NCI-H2107 treated with DMSO at 0.1 percent for 48 hours (cell line): ENCODE data around the gene MAP3K12.
A peak's percentile ranks its signal among the peaks of the same experiment; 100 is the strongest.
"Not testable (repeated sequence)": the region's sequence is repeated elsewhere in the genome, so short reads cannot be mapped to it uniquely, and the experiment has no call there.

ENCODE experiments used
- DNase-seq: peaks from one replicate; lab custom pipeline; 2025; ENCODE audit not compliant: unreplicated experiment; lab: John Stamatoyannopoulos, UW

MAP3K12 gene

GRCh38 chr12:53444593-53445325 is 54.5 kb downstream of the MAP3K12 start:
- DNase-seq: not testable (repeated sequence)

DNA sequence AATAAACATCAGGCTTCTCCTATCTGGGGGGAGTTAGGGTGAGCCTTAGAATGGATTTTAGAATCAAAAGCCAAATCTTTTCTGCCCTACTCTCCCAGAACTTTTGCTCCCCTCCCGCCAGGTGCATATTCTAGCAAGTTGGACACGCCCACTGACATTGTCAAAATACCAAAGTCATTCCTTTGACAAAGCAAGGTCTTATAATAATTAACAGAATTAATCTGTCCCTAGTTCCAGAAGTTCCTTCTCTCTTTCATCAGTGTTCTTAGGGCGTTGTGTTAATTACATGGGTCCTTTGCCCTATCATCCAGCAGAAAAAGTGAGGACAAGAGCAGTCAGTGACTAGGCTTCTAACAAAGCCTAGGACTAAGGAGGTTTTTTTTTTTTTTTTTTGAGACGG is 55.3 kb downstream of the MAP3K12 start:
- no peak for DNase-seq

DNA sequence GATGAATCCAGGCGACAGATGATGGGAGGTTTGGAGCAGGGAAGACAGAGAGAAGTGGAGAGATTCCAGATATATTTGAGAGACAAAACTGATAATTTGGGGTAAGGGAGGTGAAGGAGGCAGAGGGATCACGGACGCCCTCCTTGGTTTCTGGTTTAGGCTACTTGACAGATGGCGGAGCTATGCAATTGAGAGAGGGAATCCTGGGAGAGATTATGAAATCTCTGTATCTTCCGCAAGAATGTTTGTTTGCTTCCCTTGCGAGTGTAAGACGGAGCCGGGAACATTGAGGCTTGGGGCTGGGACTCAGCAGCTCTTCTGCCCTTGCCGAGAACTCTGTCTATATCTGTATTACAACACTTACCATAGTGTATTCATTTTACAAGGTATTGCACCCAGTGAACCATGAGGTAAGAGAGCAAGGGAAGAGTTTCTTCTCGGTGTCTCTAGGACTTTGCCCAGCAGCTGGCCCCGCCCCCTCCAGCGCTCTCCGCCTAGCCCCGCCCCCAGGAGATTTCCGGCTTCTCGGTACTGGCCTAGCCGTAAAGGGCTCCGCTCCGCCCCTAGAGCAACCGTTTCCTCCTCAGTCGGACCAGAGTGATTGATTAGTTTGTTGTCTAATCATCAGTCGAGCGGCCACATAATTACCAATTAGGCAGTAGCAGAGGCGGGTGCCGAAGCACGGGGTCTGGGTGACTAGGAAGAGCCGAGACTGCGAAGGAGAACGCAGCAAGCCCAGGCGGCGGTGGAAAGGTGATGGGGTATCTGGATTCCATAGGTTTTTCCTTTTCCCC is 58.0 kb downstream of the MAP3K12 start, which contains the start of gene PRR13:
Gene PRR13, plus strand, starts transcription at position 695 of the 794 bp plus-strand sequence. CDS start 981 bp downstream, outside the sequence.
- peak; percentile 99 for DNase-seq

DNA sequence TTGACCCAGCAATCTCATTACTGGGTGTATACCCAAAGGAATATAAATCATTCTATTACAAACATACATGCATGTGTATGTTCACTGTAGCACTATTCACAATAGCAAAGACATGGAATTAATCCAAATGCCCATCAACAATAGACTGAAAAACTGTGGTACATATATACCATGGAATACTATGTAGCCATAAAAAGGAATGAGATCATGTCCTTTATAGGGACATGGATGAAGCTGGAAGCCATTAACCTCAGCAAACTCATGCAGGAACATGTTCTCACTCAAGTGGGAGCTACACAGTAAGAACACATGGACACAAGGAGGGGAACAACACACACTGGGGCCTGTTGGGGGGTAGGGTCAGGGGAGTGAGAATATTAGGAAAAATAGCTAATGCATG is 59.7 kb downstream of the MAP3K12 start:
- not testable (repeated sequence) for DNase-seq

GRCh38 chr12:53435326-53435725 is 63.9 kb downstream of the MAP3K12 start:
- not testable (repeated sequence) for DNase-seq

DNA sequence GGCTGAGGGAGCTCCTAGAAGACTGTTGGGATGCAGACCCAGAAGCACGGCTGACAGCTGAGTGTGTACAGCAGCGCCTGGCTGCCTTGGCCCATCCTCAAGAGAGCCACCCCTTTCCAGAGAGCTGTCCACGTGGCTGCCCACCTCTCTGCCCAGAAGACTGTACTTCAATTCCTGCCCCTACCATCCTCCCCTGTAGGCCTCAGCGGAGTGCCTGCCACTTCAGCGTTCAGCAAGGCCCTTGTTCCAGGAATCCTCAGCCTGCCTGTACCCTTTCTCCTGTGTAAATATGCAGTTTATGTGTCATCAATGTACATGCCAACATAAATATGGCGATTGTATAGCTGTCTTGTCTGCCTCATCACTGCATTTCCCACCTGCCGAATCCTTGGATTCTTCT is 68.1 kb downstream of the MAP3K12 start:
- DNase-seq: no peak

GRCh38 chr12:53430116-53430515 is 69.1 kb downstream of the MAP3K12 start:
- DNase-seq: no peak
